Calu3 (cell line): ENCODE results near the gene C10orf90. TPM values are rescaled to one million over a fixed set of nuclear protein-coding genes. Genes with fewer than 3 reads are reported as not detected.

Experiments
- total RNA-seq: library from RNA; stranded (reverse); gene quantifications from 2 replicates; pipeline ENCODE4 v1.2.3, GENCODE V29; 2022

The C10orf90 gene
- total RNA-seq, 1 experiment from 2014 or later = not detected

Other genes with a start within 250 kb of the C10orf90 start
- gene DOCK1, start 234.7 kb upstream of the C10orf90 start, total RNA-seq = 29.1 and 34.2 TPM in 2 replicates